GM12801 (cell line): ENCODE data around the gene DNM3.

Experiments used
- CTCF ChIP-seq: IDR thresholded peaks from one replicate; pipeline ENCODE4 v1.5.1; 2011; ENCODE audit warnings: control low read depth; ENCODE audit not compliant: insufficient read length; ENCODE audit errors: extremely low read depth

The DNM3 gene

GRCh38 chr1:172201572-172201971 lies 360.3 kb downstream of the DNM3 start:
- no peak for TF ChIP-seq CTCF

DNA sequence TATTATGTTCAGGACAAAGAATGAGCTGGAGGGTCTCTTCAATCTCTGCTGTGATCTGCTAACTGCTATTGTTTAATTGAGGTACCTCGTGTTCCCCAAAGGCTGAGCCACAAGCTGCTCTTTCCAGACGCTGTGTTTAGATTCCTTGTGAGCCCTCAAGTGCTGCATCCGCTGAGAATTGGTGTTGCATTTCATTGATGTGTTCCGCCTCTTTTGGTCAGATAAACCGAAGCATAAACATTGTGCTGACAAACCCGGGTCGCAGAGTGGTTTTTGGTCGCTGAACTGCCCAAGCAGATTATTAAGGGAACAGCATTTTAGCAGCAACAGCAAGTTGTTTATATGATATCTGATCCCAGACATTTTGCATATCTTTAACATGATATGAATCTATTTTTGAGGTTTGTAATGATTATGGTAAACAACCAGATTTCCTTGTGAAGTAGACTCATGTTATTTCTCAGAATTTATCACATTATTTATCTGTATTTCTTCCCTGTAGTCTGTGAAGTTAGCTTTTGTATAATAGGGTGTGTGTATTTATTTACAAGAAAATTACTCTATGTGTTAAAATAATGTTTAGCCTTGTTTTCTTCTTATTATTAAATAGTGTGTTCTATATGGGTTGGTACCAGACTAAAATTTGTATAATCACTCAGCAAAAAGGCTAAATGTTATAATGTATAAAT lies 362.0 kb downstream of the DNM3 start:
- TF ChIP-seq CTCF: no peak

DNA sequence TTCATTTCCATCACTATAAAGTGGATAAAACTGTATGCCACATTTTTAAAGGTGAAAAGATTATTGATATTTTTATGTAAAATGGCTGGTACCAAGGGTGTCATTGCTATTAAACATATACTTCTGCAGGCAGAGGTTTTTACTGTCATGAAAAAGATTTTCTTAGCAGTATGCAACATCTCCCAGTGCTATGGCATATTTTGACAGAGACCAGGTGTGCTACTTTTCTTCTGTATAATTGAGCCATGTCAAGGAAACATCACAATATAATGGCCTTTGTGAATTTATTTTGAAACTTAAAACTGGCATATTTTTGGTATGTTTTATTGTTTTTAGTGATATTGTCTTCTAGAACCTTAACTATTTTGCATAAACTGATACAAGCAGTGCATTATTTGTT lies 362.6 kb downstream of the DNM3 start:
- no peak for TF ChIP-seq CTCF

- no peak for TF ChIP-seq CTCF
Observed at GRCh38 chr1:172206256-172206655, 365.0 kb downstream of the DNM3 start.

DNA sequence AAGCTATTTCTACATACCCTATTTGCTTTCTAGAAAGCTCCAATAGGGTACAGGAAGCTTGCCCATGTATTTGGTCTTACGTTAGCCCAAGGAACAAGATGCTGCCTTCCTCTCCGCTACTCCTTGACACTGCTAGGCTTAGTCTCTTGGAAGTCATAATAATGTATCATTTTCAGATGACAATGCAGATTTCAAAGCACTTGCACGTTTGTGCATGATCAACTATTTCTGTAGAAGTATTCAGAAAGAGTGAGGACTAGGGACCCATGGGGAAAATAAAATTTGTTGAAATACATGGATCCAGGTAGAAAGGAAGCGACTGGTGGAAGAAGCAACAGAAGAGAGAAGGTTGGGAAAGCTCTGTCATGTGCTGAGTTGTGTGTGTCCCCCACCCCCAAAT lies 367.3 kb downstream of the DNM3 start:
- TF ChIP-seq CTCF: no peak

DNA sequence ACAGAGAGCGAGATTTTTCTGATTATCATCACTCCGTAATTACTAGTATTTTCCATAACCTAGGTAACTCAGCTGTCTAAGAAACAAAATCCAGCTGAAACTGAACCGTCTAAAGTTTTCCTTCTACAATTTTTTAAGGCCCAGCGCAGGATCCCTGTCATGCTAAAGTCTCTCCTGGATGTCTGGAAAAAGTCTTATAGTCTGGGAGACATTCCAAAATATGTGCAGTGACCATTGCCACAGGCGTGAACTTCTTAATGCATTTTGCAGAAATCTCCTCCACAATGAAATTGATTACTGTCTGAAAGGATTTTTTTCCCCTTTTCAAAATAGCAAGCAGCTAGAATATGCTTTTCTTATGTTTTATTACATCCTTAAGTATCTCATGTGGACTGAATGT lies 369.9 kb downstream of the DNM3 start:
- no peak for TF ChIP-seq CTCF

- no peak for TF ChIP-seq CTCF
Observed at GRCh38 chr1:172212124-172212523, 370.8 kb downstream of the DNM3 start.

DNA sequence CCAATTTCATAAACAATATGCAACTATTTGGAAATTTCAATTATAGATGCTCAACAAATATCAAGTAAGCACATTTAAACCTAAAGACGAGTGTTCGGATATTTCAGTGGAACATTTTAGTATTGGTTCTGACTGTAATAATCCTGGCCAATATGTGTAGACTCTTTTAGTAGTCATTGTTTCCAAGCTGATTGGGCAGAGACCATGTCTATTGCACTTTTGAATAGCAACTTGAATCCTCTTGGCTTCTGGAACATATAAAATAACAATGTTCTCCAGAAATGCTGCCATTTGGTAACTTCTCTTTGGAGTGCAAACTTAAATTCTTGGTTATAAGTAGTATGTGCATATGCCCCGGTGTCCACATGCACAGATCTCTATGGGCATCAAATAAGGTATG lies 373.7 kb downstream of the DNM3 start:
- TF ChIP-seq CTCF: no peak
